ENCODE measurements around the gene ABCC6.

Gene ABCC6

GRCh38 chr16:16190546-16190945 lies 32.7 kb downstream of the ABCC6 start:
- ChIA-PET CTCF (interaction anchor here (0.7 to 1.5 kb wide), 4 partner anchors 10 to 426 kb away, joined by 3 to 4 read pairs (median 3); no protein-coding TSS in a partner anchor), POLR2A (no interaction called here)
- H3K9me3 ChIP-seq (ENCODE audit: control extremely low read depth in 1 of 5, control insufficient read depth in 4 of 5, insufficient read depth in 2 of 5, low read depth in 1 of 5, low read length in 4 of 5) = no peaks in the 10 kb centered on the region
- H3K36me3 ChIP-seq (ENCODE audit: control insufficient read depth in 4 of 4, insufficient read depth in 4 of 4, low read length in 3 of 4) = no peaks in the 10 kb centered on the region
- H3K4me1 ChIP-seq (ENCODE audit: control extremely low read depth in 1 of 4, control insufficient read depth in 4 of 4, insufficient read depth in 4 of 4, low read length in 3 of 4) = peaks cover 0 to 8% (median 0%) of the 10 kb centered on the region in 4 experiments
- no peak overlapping the region for H3K4me3 ChIP-seq (ENCODE audit: control insufficient read depth in 1 of 7, extremely low read depth in 1 of 7, insufficient read depth in 4 of 7, low read depth in 2 of 7, low read length in 6 of 7)
- 100% methylated on average over 1 of the region's 5 CpGs for WGBS (ENCODE audit: insufficient coverage)
- DNase-seq = no peak
- no peak overlapping the region for H3K27ac ChIP-seq (ENCODE audit: insufficient read depth in 1 of 2, low read depth in 1 of 2, low read length in 2 of 2, poor library complexity in 1 of 2, severe bottlenecking in 2 of 2)
- no peaks in the 10 kb centered on the region for H3K27me3 ChIP-seq (replicated peaks in 2 of 5; ENCODE audit: control insufficient read depth in 4 of 5, insufficient read depth in 5 of 5, low read length in 4 of 5)

GRCh38 chr16:16189842-16190241 lies 33.5 kb downstream of the ABCC6 start:
- ChIA-PET CTCF (interaction anchor here (1.5 kb wide), 1 partner anchor 14 kb away, joined by 3 read pairs; no protein-coding TSS in a partner anchor), POLR2A (no interaction called here)
- WGBS (ENCODE audit: insufficient coverage) = 96% methylated on average over 4 of the region's 8 CpGs
- DNase-seq = peak; percentile 20 to 73 (median 57)
- Histone ChIP-seq H3K27me3 (replicated peaks in 2 of 5; ENCODE audit: control insufficient read depth in 4 of 5, insufficient read depth in 5 of 5, low read length in 4 of 5) (no peaks in the 10 kb centered on the region), H3K36me3 (ENCODE audit: control insufficient read depth in 4 of 4, insufficient read depth in 4 of 4, low read length in 3 of 4) (no peaks in the 10 kb centered on the region), H3K4me1 (ENCODE audit: control extremely low read depth in 1 of 4, control insufficient read depth in 4 of 4, insufficient read depth in 4 of 4, low read length in 3 of 4) (peaks cover 0 to 8% (median 0%) of the 10 kb centered on the region in 4 experiments), H3K4me3 (ENCODE audit: control insufficient read depth in 1 of 7, extremely low read depth in 1 of 7, insufficient read depth in 4 of 7, low read depth in 2 of 7, low read length in 6 of 7) (no peak overlapping the region), H3K27ac (ENCODE audit: insufficient read depth in 1 of 2, low read depth in 1 of 2, low read length in 2 of 2, poor library complexity in 1 of 2, severe bottlenecking in 2 of 2) (no peak overlapping the region), H3K9me3 (ENCODE audit: control extremely low read depth in 1 of 5, control insufficient read depth in 4 of 5, insufficient read depth in 2 of 5, low read depth in 1 of 5, low read length in 4 of 5) (no peaks in the 10 kb centered on the region)

GRCh38 chr16:16188827-16189226 lies 34.5 kb downstream of the ABCC6 start:
- ChIA-PET POLR2A (no interaction called here), CTCF (interaction anchor here (0.6 kb wide), 1 partner anchor 418 kb away, joined by 3 read pairs; no protein-coding TSS in a partner anchor)
- Histone ChIP-seq H3K36me3 (ENCODE audit: control insufficient read depth in 4 of 4, insufficient read depth in 4 of 4, low read length in 3 of 4) (no peaks in the 10 kb centered on the region), H3K4me3 (ENCODE audit: control insufficient read depth in 1 of 7, extremely low read depth in 1 of 7, insufficient read depth in 4 of 7, low read depth in 2 of 7, low read length in 6 of 7) (no peak overlapping the region), H3K4me1 (ENCODE audit: control extremely low read depth in 1 of 4, control insufficient read depth in 4 of 4, insufficient read depth in 4 of 4, low read length in 3 of 4) (peaks cover 0 to 8% (median 0%) of the 10 kb centered on the region in 4 experiments), H3K9me3 (ENCODE audit: control extremely low read depth in 1 of 5, control insufficient read depth in 4 of 5, insufficient read depth in 2 of 5, low read depth in 1 of 5, low read length in 4 of 5) (no peaks in the 10 kb centered on the region), H3K27ac (ENCODE audit: insufficient read depth in 1 of 2, low read depth in 1 of 2, low read length in 2 of 2, poor library complexity in 1 of 2, severe bottlenecking in 2 of 2) (no peak overlapping the region), H3K27me3 (replicated peaks in 2 of 5; ENCODE audit: control insufficient read depth in 4 of 5, insufficient read depth in 5 of 5, low read length in 4 of 5) (no peaks in the 10 kb centered on the region)
- DNase-seq = no peak
- WGBS (ENCODE audit: insufficient coverage) = 93% methylated on average over 13 of the region's 13 CpGs

- ChIA-PET CTCF (interaction anchor here (0.7 to 2.9 kb wide), 5 partner anchors 9 to 445 kb away, joined by 3 to 14 read pairs (median 5); no protein-coding TSS in a partner anchor), POLR2A (no interaction called here)
- Histone ChIP-seq H3K27me3 (replicated peaks in 2 of 5; ENCODE audit: control insufficient read depth in 4 of 5, insufficient read depth in 5 of 5, low read length in 4 of 5) (no peaks in the 10 kb centered on the region), H3K36me3 (ENCODE audit: control insufficient read depth in 4 of 4, insufficient read depth in 4 of 4, low read length in 3 of 4) (no peaks in the 10 kb centered on the region), H3K27ac (ENCODE audit: insufficient read depth in 1 of 2, low read depth in 1 of 2, low read length in 2 of 2, poor library complexity in 1 of 2, severe bottlenecking in 2 of 2) (no peak overlapping the region), H3K9me3 (ENCODE audit: control extremely low read depth in 1 of 5, control insufficient read depth in 4 of 5, insufficient read depth in 2 of 5, low read depth in 1 of 5, low read length in 4 of 5) (no peaks in the 10 kb centered on the region), H3K4me1 (ENCODE audit: control extremely low read depth in 1 of 4, control insufficient read depth in 4 of 4, insufficient read depth in 4 of 4, low read length in 3 of 4) (peaks cover 0 to 3% (median 0%) of the 10 kb centered on the region in 4 experiments), H3K4me3 (ENCODE audit: control insufficient read depth in 1 of 7, extremely low read depth in 1 of 7, insufficient read depth in 4 of 7, low read depth in 2 of 7, low read length in 6 of 7) (no peak overlapping the region)
- DNase-seq = no peak
- WGBS (ENCODE audit: insufficient coverage) = 98% methylated on average over 10 of the region's 11 CpGs
These were observed 36.5 kb downstream of the ABCC6 start for GRCh38 chr16:16186820-16187219.

- H3K36me3 ChIP-seq (ENCODE audit: control insufficient read depth in 4 of 4, insufficient read depth in 4 of 4, low read length in 3 of 4) = no peaks in the 10 kb centered on the region
- WGBS (ENCODE audit: insufficient coverage) = 67% methylated on average over 2 of the region's 4 CpGs
- H3K9me3 ChIP-seq (ENCODE audit: control extremely low read depth in 1 of 5, control insufficient read depth in 4 of 5, insufficient read depth in 2 of 5, low read depth in 1 of 5, low read length in 4 of 5) = no peaks in the 10 kb centered on the region
- ChIA-PET POLR2A (no interaction called here), CTCF (interaction anchor here (2.9 kb wide), 1 partner anchor 8 kb away, joined by 14 read pairs; no protein-coding TSS in a partner anchor)
- H3K27me3 ChIP-seq (replicated peaks in 2 of 5; ENCODE audit: control insufficient read depth in 4 of 5, insufficient read depth in 5 of 5, low read length in 4 of 5) = no peaks in the 10 kb centered on the region
- no peak for DNase-seq
- peaks cover 0 to 2% (median 0%) of the 10 kb centered on the region in 4 experiments for H3K4me1 ChIP-seq (ENCODE audit: control extremely low read depth in 1 of 4, control insufficient read depth in 4 of 4, insufficient read depth in 4 of 4, low read length in 3 of 4)
- H3K4me3 ChIP-seq (ENCODE audit: control insufficient read depth in 1 of 7, extremely low read depth in 1 of 7, insufficient read depth in 4 of 7, low read depth in 2 of 7, low read length in 6 of 7) = no peak overlapping the region
- no peak overlapping the region for H3K27ac ChIP-seq (ENCODE audit: insufficient read depth in 1 of 2, low read depth in 1 of 2, low read length in 2 of 2, poor library complexity in 1 of 2, severe bottlenecking in 2 of 2)
These were observed 38.2 kb downstream of the ABCC6 start for GRCh38 chr16:16185095-16185494.

- 96% methylated on average over 5 of the region's 5 CpGs for WGBS (ENCODE audit: insufficient coverage)
- CTCF ChIA-PET = no interaction called here
These were observed 38.7 kb downstream of the ABCC6 start for GRCh38 chr16:16184594-16184993.

GRCh38 chr16:16183562-16183961 lies 39.7 kb downstream of the ABCC6 start:
- ChIA-PET CTCF (interaction anchor here (1.2 to 1.4 kb wide), 2 partner anchors 9 to 10 kb away, joined by 3 to 4 read pairs; no protein-coding TSS in a partner anchor), POLR2A (no interaction called here)
- Histone ChIP-seq H3K27ac (ENCODE audit: insufficient read depth in 1 of 2, low read depth in 1 of 2, low read length in 2 of 2, poor library complexity in 1 of 2, severe bottlenecking in 2 of 2) (no peak overlapping the region), H3K27me3 (replicated peaks in 2 of 5; ENCODE audit: control insufficient read depth in 4 of 5, insufficient read depth in 5 of 5, low read length in 4 of 5) (no peaks in the 10 kb centered on the region), H3K9me3 (ENCODE audit: control extremely low read depth in 1 of 5, control insufficient read depth in 4 of 5, insufficient read depth in 2 of 5, low read depth in 1 of 5, low read length in 4 of 5) (no peaks in the 10 kb centered on the region), H3K4me1 (ENCODE audit: control extremely low read depth in 1 of 4, control insufficient read depth in 4 of 4, insufficient read depth in 4 of 4, low read length in 3 of 4) (no peaks in the 10 kb centered on the region), H3K4me3 (ENCODE audit: control insufficient read depth in 1 of 7, extremely low read depth in 1 of 7, insufficient read depth in 4 of 7, low read depth in 2 of 7, low read length in 6 of 7) (no peak overlapping the region), H3K36me3 (ENCODE audit: control insufficient read depth in 4 of 4, insufficient read depth in 4 of 4, low read length in 3 of 4) (no peaks in the 10 kb centered on the region)
- WGBS (ENCODE audit: insufficient coverage) = 98% methylated on average over 5 of the region's 8 CpGs
- DNase-seq = no peak

More at GRCh38 chr16:16184594-16184993, 38.7 kb downstream of the ABCC6 start:
- no peak overlapping the region for H3K4me3 ChIP-seq (ENCODE audit: control insufficient read depth in 1 of 7, extremely low read depth in 1 of 7, insufficient read depth in 4 of 7, low read depth in 2 of 7, low read length in 6 of 7)
- DNase-seq = no peak
- H3K27me3 ChIP-seq (replicated peaks in 2 of 5; ENCODE audit: control insufficient read depth in 4 of 5, insufficient read depth in 5 of 5, low read length in 4 of 5) = no peaks in the 10 kb centered on the region
- POLR2A ChIA-PET = no interaction called here
- no peaks in the 10 kb centered on the region for H3K36me3 ChIP-seq (ENCODE audit: control insufficient read depth in 4 of 4, insufficient read depth in 4 of 4, low read length in 3 of 4)
- no peaks in the 10 kb centered on the region for H3K4me1 ChIP-seq (ENCODE audit: control extremely low read depth in 1 of 4, control insufficient read depth in 4 of 4, insufficient read depth in 4 of 4, low read length in 3 of 4)
- H3K27ac ChIP-seq (ENCODE audit: insufficient read depth in 1 of 2, low read depth in 1 of 2, low read length in 2 of 2, poor library complexity in 1 of 2, severe bottlenecking in 2 of 2) = no peak overlapping the region
- H3K9me3 ChIP-seq (ENCODE audit: control extremely low read depth in 1 of 5, control insufficient read depth in 4 of 5, insufficient read depth in 2 of 5, low read depth in 1 of 5, low read length in 4 of 5) = no peaks in the 10 kb centered on the region

Measured in common myeloid progenitor, CD34-positive (primary cell).